HG03558 (cell line): ENCODE data around the gene TSPAN32.

Experiments used
- ATAC-seq: cut with Tn5 transposase; IDR thresholded peaks from one replicate; pipeline ENCODE4 v1.9.1; 2021; ENCODE audit warnings: moderate number of reproducible peaks; ENCODE audit not compliant: unreplicated experiment; ENCODE audit errors: extremely low read depth

TSPAN32 gene

DNA sequence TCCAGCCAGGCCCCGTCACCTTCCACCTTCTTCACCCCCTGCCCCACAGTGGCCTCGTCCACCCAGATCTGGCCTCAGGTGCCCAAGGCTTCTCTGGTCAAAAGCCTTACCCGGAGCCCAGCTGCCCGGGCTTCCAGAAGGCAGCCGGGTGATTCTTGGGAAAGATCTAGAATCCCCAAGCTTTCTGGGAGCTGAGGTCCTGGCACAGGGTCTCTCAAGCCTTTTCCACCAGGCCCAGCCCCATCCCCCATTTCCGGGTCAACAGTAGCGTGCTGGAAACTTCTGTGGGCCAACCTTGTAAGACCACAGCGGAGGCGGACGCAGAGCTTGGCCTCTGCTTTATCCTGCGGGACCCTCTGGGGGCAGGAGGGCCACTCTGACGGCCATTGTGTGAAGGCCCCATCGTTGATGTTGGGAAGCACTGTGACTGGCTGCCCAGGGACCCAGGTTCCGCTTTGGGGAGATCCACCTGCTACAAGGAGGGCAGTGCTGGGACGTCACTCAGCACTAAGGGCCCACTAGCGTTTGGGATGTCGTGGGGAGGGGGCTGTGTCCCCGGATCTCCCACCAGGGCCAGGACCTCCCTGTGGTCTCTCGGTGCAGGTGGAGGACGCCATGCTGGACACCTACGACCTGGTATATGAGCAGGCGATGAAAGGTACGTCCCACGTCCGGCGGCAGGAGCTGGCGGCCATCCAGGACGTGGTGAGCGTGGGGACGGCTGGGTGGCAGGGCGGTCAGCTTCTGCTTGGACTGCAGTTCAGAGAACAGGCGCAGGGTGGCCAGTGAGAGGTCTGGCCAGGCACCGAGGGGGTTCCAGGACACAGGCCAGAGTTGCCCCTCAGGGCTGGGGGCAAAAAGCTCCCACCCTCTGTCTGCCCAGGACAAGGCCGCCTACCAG, 11.5 kb downstream of the TSPAN32 start:
- ATAC-seq: no peak

DNA sequence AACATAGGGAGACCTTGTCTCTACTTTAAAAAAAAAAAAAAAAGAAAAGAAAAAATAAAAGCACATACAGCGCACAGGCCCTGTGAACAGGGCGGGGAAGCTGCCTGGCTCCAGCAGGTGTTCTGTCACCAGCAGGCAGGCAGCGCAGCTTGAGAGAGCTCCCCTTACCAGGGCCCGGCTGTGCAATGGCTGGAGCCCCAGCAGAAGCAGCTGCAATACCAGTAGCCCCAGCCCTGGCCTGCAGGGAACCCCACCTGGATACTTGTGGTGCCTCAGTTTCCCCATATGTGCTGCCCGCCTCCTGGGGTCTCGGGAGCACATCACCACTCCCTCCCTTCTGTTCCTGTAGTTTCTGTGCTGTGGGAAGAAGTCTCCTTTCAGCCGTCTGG, 12.3 kb downstream of the TSPAN32 start:
- no peak for ATAC-seq

GRCh38 chr11:2314525-2315394, 12.9 kb downstream of the TSPAN32 start:
- ATAC-seq: no peak

GRCh38 chr11:2315395-2316168, 13.8 kb downstream of the TSPAN32 start:
- no peak for ATAC-seq

DNA sequence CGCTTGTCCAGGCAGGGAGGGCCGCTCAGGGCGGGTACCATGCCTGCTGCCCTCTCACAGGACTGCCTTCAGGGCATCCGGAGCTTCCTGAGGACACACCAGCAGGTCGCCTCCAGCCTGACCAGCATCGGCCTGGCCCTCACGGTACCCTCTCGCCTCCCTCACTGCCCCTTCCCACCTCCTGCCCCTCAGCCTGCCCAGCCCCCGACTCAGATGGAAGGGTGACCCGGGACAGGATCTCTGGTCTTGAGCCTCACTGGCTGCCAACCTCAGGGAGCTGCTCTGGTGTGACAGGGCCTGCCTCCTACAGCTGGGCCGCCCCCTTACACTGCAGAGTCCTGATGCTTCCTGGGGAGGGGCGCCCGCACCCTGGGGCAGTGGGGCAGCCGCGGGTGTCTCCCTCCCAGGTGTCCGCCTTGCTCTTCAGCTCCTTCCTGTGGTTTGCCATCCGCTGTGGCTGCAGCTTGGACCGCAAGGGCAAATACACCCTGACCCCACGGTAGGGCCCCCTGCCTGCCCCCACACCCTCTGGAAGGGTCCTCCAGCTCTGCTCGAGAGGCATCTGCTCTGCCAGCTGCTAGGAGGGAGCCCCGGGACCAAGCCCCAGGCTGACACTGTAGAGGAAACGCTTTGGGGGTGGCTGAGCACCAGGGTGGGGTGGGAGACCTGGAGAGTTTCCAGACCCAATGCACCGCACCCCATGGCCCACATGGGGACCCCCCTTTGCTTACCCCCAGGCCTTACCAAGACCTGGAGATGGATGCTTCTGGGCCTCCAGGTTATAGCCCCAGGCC, 14.6 kb downstream of the TSPAN32 start:
- no peak for ATAC-seq

- ATAC-seq: no peak
Measured at GRCh38 chr11:2316963-2317244, 15.1 kb downstream of the TSPAN32 start.

- ATAC-seq: no peak
Measured at GRCh38 chr11:2317354-2318050, 15.7 kb downstream of the TSPAN32 start.

GRCh38 chr11:2318123-2318522, 16.3 kb downstream of the TSPAN32 start:
- ATAC-seq: no peak

GRCh38 chr11:2318707-2319106, 16.9 kb downstream of the TSPAN32 start:
- no peak for ATAC-seq

GRCh38 chr11:2319791-2320472, 18.1 kb downstream of the TSPAN32 start:
- no peak for ATAC-seq

GRCh38 chr11:2320568-2321310, 18.9 kb downstream of the TSPAN32 start:
- ATAC-seq: no peak

- no peak for ATAC-seq
Measured at GRCh38 chr11:2321311-2321683, 19.5 kb downstream of the TSPAN32 start.

- no peak for ATAC-seq
Measured at GRCh38 chr11:2325123-2325522, 23.3 kb downstream of the TSPAN32 start.

- ATAC-seq: no peak
Measured at GRCh38 chr11:2325719-2326118, 23.9 kb downstream of the TSPAN32 start.

DNA sequence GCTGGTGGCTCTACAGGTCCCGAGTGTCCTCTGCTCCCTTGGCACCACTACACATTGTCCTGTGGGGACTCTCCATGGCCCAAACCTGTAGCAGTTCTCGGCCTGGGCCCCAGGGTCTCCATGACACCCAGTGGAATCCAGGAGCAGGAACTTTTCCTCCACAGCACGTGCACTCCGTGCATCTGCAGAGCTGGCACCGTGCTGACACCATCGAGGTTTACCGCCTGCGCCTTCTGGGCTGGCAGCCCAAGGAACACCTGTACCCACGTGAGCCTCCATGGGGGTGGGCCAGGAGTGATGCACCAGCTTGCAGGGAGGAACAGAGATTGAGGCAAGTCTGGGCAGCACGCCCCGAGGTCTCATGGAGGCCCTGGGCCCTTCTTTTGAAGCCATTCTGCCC, 25.2 kb downstream of the TSPAN32 start:
- ATAC-seq: no peak

GRCh38 chr11:2328021-2328420, 26.2 kb downstream of the TSPAN32 start:
- no peak for ATAC-seq

DNA sequence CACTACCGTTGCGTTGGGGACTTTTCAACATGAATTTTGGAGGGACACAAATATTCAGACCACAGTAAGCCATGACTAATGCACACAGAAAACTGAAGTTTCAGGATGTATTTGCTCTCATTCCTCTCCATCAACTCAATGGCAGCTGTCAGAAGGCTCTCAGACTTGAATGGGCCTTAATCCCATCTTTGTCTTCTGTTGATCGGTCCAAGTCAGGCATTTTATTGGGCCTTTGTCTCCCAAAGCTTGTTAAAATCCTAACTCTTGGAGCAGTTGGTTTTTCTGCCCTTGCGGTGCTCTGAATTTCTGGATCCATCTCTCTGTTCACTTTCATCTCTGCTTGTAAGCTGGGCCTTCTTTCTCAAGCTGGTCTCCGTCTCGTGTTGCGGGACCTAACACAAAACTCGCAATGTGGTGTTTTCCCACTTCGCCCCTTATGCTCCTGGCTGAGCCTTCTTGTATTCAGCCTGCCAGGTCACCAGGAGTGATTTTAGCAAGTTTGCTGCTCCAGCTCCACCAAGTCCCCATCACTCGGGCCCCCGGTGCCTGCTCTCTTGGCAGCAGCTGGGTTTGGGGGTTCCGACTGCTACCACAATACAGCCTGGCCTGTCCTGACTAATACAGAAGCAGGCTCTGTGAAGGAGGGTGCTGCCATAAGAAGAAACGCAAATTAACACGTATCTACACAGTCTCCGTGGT, 27.0 kb downstream of the TSPAN32 start:
- no peak for ATAC-seq

DNA sequence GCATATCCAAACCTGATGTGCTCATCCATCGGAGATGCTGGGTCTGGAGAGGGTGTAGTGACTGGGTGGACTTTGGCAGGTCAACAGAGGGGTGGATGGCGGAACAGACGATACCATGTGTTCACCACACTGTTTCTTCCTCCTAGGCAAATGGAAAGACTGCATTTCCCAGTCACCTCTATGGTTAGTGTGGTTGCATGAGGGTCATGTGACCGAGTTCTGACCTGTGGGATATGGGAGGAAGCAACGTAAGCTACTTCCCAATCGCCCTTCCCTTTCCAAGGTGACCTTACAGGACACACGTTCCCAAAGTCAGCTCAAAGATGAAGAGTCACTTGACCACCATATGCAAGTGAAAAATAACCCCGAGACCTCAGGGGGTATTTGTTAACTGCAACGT, 27.7 kb downstream of the TSPAN32 start:
- no peak for ATAC-seq
